Left ventricle myocardium inferior (tissue), 1 donor: Measurements from ENCODE around the gene CLK1. TPM values are rescaled to one million over a fixed set of nuclear protein-coding genes. Genes with fewer than 3 reads are reported as not detected.
A peak's percentile ranks its signal among the peaks of the same experiment; 100 is the strongest.

ENCODE experiments used
- DNase-seq: peaks from one replicate; pipeline ENCODE4 v3.0.0-alpha.2; 2020
- H3K27ac ChIP-seq: fragments of 200-600 bp; replicated peaks from 2 replicates; pipeline ENCODE4 v1.8.0; 2021
- H3K27me3 ChIP-seq: fragments of 200-600 bp; 2 replicates; pipeline ENCODE4 v1.8.0; 2021; ENCODE audit warnings: low read depth
- H3K36me3 ChIP-seq: fragments of 200-600 bp; 2 replicates; pipeline ENCODE4 v1.8.0; 2021
- H3K4me1 ChIP-seq: fragments of 200-600 bp; 2 replicates; pipeline ENCODE4 v1.8.0; 2021
- H3K4me3 ChIP-seq: fragments of 200-600 bp; 2 replicates; pipeline ENCODE4 v1.8.0; 2021; ENCODE audit warnings: mild to moderate bottlenecking, moderate library complexity
- H3K9me3 ChIP-seq: fragments of 200-600 bp; replicated peaks from 2 replicates; pipeline ENCODE4 v1.8.0; 2021
- CTCF ChIP-seq: fragments of 200-600 bp; IDR thresholded peaks from 2 replicates; pipeline ENCODE4 v1.8.0; 2021; ENCODE audit warnings: antibody characterized with exemption, mild to moderate bottlenecking, borderline replicate concordance
- intact Hi-C: fragments of 100-400 bp; cut with micrococcal nuclease; formaldehyde crosslinking; loops from one replicate; pipeline ENCODE4 v1.11.0; 2022
- total RNA-seq: library from RNA; stranded (reverse); fragmentation: NEBNext Ultra II Directional; extraction: Animal tissue kit (Norgen Biotek cat#: 25700); gene quantifications from one replicate; pipeline ENCODE4 v1.2.1, GENCODE V29; 2021
- donor health status: DM: no; HTN: yes; CAD: no; lungs with severe emphysema.

Gene CLK1
- total RNA-seq, 1 donor from 2014 or later, result 42.8 TPM

DNA sequence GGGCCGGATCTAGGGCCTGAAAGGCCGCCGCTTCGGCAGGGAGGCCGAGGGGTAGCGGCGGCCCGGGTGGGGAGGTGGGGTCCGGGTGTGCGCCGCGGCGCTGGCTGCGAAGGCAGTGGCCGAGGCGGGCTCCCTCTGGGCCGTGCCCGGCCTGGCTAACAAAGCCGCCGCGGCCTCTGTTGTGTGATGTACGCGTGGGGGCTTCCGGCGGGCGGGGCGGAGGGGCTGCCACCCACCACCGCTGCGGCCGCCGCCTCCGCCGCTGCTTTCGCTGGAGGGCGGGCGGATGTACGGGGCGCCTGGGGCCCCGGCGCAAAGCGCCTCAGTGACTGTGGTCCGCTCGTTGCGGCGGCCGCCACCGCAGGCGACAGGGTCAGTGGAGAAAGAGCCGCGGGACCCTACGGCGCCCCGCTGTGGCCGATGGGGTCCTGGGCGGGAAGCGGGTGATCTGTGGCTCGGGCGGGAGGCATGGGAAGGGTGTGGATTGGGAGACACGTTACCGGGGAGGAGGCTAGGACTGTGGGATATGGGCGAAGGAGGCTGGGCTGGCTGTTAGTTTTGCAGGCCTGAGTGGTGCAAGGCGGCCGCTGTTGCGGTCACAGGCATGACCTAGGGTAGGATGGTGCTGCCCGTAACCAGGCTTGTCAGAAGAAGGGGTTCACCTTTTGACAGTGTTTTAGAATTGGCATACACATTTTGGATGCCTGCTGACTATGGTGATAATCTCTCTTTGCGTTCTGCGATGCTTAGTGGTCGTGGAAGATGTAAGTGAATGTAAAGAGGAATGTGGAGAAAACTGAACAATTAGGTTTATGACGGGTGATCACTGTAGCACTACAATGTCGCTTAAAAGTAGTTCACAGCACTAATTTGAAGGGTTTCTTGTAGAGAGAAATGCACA is 52.1 kb downstream of the CLK1 start:
- peak; percentile 71 for TF ChIP-seq CTCF
- Histone ChIP-seq H3K4me3 (peak overlapping the region; percentile 95), H3K4me1 (peaks cover 49% of the 10 kb centered on the region), H3K27ac (peak overlapping the region; percentile 98), H3K36me3 (peaks cover 42% of the 10 kb centered on the region), H3K27me3 (no peaks in the 10 kb centered on the region), H3K9me3 (no peaks in the 10 kb centered on the region)
- DNase-seq, result peak; percentile 77
- intact Hi-C loops, result loop anchor here (5.0 kb wide), 1 partner anchor 100 kb away; no protein-coding TSS in a partner anchor

- Histone ChIP-seq H3K9me3 (no peaks in the 10 kb centered on the region), H3K27me3 (no peaks in the 10 kb centered on the region), H3K36me3 (peaks cover 33% of the 10 kb centered on the region), H3K4me1 (peaks cover 49% of the 10 kb centered on the region), H3K4me3 (peak within 1 kb of the TSS; percentile 95), H3K27ac (peak within 1 kb of the TSS; percentile 98)
- intact Hi-C loops, result loop anchor here (5.0 kb wide), 1 partner anchor 99 kb away; no protein-coding TSS in a partner anchor
- DNase-seq, result peak; percentile 94
- TF ChIP-seq CTCF, result no peak
These were observed 52.9 kb downstream of the CLK1 start, which contains the start of gene BZW1 for GRCh38 chr2:200811333-200812121. Gene BZW1, plus strand, starts transcription at chr2:200811910. Its CDS starts 1,308 bp downstream, at chr2:200813218.

DNA sequence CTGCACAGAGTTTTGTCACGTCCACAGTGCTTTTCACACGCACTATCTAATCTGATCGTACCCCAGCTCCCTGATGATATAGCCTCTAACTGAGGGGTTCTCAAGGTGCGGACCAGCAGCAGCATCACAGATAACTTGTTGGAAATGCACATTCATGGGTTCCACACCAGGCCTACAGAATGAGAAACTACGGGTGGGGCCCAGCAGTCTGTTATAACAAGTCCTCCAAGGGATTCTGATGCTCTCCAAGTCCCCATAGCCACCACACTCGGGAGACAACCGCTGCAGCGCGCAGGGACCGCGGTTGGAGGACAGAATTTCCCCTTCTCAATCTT is 53.5 kb downstream of the CLK1 start:
- Histone ChIP-seq H3K9me3 (no peaks in the 10 kb centered on the region), H3K36me3 (peaks cover 28% of the 10 kb centered on the region), H3K4me1 (peaks cover 49% of the 10 kb centered on the region), H3K4me3 (peak overlapping the region; percentile 95), H3K27me3 (no peaks in the 10 kb centered on the region), H3K27ac (peak overlapping the region; percentile 98)
- intact Hi-C loops, result loop anchor here (5.0 kb wide), 1 partner anchor 99 kb away; no protein-coding TSS in a partner anchor
- TF ChIP-seq CTCF, result no peak
- DNase-seq, result no peak

DNA sequence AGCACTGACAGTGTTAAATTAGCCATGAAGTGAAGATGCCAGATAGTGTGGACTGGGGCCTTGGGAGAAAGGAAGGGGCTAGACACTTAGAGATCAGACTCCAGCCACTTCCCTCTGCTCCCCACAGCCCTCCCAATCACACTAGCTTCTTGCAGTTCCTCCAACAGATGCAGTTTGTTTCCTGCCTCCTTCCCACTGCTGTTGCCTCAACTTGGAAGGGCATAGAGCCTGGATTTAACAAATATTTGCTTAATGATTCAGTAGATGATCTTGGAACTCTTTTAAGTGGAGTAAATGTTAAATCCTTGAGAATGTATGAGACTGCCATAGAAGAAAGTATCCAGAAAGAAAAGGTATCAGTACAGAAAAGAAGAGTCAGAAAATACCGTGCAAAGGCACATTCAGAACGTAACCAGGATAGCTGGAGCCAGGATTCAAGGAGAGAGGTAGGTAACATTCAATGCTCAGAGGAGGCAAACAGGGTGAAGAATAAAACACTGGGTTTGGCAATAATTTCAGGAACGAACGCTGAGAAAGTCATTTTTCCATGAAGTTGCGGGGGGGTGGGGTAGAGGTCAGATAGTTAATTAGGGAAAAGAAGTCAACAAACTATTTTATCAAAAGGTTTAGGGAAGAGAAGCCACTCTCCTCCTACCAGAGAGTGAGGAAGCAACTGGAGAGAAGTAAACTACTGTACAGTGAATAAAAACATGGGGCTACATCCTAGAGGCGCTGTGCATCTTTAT is 54.0 kb downstream of the CLK1 start:
- DNase-seq, result no peak
- peak overlapping the region; percentile 95 for H3K4me3 ChIP-seq
- H3K9me3 ChIP-seq, result no peaks in the 10 kb centered on the region
- peaks cover 22% of the 10 kb centered on the region for H3K36me3 ChIP-seq
- intact Hi-C loops, result loop anchor here (5.0 kb wide), 1 partner anchor 98 kb away; no protein-coding TSS in a partner anchor
- H3K27ac ChIP-seq, result peak overlapping the region; percentile 98
- no peak for TF ChIP-seq CTCF
- peaks cover 45% of the 10 kb centered on the region for H3K4me1 ChIP-seq
- H3K27me3 ChIP-seq, result no peaks in the 10 kb centered on the region
